GM10847 (cell line): ENCODE measurements around the gene R3HDM2.

Experiments
- POLR2A ChIP-seq: IDR thresholded peaks from 2 replicates; pipeline ENCODE4 v1.6.1; 2011; ENCODE audit not compliant: insufficient read length; ENCODE audit errors: extremely low read depth

Gene R3HDM2

DNA sequence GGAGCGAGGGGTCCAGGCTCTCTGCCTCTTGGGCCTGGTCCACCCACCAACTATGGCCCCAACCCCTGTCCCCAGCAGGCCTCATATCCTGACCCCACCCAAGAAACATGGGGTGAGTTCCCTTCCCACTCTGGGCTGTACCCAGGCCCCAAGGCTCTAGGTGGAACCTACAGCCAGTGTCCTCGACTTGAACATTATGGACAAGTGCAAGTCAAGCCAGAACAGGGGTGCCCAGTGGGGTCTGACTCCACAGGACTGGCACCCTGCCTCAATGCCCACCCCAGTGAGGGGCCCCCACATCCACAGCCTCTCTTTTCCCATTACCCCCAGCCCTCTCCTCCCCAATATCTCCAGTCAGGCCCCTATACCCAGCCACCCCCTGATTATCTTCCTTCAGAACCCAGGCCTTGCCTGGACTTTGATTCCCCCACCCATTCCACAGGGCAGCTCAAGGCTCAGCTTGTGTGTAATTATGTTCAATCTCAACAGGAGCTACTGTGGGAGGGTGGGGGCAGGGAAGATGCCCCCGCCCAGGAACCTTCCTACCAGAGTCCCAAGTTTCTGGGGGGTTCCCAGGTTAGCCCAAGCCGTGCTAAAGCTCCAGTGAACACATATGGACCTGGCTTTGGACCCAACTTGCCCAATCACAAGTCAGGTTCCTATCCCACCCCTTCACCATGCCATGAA, 40.3 kb upstream of the R3HDM2 start:
- TF ChIP-seq POLR2A = no peak

DNA sequence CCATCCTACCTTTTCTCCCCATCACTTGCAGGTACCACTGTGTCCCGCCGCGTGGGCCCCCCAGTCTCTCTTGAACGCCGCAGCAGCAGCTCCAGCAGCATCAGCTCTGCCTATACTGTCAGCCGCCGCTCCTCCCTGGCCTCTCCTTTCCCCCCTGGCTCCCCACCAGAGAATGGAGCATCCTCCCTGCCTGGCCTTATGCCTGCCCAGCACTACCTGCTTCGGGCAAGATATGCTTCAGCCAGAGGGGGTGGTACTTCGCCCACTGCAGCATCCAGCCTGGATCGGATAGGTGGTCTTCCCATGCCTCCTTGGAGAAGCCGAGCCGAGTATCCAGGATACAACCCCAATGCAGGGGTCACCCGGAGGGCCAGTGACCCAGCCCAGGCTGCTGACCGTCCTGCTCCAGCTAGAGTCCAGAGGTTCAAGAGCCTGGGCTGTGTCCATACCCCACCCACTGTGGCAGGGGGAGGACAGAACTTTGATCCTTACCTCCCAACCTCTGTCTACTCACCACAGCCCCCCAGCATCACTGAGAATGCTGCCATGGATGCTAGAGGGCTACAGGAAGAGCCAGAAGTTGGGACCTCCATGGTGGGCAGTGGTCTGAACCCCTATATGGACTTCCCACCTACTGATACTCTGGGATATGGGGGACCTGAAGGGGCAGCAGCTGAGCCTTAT, 39.6 kb upstream of the R3HDM2 start:
- TF ChIP-seq POLR2A = no peak

DNA sequence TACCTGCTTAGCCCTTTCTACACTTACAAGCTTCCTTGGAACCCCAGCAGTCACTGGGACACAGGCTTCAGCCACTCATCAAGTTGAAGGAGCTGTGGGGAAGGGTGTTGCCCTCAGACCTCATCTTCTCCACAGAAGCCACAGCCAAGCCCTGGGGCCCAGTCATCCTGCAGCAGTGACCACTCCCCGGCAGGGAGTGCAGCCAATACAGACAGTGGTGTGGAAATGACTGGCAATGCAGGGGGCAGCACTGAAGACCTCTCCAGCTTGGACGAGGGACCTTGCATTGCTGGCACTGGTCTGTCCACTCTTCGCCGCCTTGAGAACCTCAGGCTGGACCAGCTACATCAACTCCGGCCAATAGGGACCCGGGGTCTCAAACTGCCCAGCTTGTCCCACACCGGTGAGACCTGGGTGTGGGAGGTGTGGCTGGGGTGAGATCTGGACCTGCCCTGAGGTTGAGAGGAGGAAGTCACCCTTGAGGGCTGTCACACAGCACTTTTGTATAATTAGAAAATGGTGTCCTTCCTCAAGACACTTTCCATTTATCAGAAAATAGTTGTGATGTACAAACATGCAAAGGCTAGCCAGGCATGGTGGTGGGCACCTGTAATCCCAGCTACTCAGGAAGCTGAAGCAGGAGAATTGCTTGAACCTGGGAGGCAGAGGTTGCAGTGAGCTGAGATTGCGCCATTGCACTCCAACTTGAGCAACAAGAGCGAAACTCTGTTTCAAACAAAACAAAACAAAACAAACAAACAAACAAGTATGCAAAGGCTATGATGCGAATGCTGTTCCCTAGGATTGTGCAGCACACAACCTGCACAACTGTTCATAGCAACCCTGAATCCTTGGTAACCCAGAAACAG, 38.7 kb upstream of the R3HDM2 start:
- no peak for TF ChIP-seq POLR2A

DNA sequence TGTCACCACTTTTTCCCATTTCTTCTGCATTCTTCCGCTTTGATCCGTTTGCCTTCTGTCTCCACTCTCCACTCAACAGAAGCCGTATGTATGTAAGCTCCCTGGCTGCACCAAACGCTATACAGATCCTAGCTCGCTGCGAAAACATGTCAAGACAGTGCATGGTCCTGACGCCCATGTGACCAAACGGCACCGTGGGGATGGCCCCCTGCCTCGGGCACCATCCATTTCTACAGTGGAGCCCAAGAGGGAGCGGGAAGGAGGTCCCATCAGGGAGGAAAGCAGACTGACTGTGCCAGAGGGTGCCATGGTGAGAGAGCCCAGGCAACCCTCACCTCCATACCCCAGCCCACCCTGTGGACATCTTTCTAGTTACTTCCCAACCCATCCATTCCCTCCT, 37.1 kb upstream of the R3HDM2 start:
- TF ChIP-seq POLR2A = no peak

DNA sequence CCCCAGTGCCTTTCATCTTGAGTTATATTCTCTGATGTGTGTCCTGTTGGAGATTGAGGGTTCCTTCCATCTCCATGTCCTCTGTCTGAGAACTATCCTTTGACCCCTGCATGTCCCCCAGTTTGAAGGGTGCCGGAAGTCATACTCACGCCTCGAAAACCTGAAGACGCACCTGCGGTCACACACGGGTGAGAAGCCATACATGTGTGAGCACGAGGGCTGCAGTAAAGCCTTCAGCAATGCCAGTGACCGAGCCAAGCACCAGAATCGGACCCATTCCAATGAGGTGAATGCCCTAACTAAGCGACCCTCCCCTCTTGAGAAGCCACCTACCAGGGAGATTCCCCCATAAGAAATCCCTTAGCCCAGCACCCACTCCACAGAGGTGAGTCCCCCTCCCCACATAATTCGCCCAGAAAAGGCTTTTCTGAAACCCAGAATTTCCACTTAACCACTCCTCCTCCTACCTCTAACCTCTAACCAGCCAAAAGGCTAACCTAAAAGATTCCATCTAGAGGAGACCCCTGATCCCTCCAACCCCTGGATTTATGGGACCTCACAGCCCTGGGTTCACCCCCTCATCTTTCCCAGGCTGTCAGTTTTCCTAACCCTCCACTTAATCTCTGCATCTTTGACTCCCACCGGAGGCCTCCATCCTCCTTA, 36.5 kb upstream of the R3HDM2 start:
- no peak for TF ChIP-seq POLR2A

DNA sequence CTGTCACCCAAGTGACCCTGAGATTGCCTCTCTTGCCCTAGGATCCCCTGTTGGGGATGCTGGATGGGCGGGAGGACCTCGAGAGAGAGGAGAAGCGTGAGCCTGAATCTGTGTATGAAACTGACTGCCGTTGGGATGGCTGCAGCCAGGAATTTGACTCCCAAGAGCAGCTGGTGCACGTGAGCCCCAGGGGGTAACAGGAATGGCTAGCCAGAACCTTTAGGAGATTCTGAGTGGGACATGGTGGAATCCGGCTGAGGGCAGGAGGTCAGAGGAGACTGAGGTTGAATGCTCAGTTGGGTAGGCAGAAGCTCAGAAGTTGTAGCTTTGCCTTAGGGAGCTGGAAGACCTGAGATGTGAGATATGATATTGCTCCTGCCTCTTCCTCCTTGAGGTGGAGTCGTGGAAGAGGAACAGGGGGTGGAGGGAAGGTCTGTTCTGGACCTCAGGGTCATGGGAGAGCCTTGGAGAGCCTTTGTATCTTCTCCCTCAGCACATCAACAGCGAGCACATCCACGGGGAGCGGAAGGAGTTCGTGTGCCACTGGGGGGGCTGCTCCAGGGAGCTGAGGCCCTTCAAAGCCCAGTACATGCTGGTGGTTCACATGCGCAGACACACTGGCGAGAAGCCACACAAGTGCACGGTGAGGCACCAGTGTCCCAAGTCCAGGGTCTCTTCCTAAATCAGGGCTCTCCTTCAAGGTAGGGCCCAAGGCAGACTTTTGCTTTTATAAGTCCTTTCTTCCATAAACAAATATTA, 35.1 kb upstream of the R3HDM2 start:
- TF ChIP-seq POLR2A = no peak

DNA sequence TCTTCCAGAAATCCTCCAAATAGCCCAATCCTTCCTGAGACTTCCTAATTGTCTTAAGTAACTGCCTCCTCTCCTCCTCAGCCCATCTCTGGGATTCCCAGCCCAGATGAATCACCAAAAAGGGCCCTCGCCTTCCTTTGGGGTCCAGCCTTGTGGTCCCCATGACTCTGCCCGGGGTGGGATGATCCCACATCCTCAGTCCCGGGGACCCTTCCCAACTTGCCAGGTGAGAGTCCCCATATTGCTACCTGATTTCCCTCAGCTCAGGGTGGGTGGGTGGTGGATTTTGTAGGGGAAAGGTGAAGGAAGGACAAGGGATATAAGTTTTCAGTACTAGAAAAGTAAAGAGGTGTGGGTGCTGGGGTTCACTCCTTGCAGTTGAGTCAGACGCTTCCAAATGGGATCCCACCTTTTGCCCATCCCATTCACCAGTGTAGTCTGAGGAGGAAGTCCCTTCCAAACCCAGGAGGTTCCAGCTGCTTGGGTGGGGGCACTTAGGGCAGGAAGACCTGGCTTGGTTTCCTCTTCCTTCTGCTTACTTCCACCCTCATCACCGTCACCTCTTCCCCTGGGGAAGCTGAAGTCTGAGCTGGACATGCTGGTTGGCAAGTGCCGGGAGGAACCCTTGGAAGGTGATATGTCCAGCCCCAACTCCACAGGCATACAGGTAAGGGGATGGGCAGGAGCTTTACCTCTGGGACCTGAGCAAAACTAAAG, 34.3 kb upstream of the R3HDM2 start:
- TF ChIP-seq POLR2A = no peak

DNA sequence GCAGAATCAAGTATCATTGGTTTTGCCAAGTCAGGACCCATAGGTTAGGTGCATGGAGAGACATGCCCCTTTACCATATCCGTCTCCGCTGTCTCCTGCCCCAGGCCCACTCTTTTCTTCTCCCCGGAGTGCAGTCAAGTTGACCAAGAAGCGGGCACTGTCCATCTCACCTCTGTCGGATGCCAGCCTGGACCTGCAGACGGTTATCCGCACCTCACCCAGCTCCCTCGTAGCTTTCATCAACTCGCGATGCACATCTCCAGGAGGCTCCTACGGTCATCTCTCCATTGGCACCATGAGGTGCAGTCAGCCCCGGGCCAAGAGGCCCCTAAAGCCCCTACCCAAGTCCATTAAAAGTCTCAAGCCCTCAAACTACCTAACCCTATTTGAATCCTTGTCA, 33.7 kb upstream of the R3HDM2 start:
- no peak for TF ChIP-seq POLR2A

DNA sequence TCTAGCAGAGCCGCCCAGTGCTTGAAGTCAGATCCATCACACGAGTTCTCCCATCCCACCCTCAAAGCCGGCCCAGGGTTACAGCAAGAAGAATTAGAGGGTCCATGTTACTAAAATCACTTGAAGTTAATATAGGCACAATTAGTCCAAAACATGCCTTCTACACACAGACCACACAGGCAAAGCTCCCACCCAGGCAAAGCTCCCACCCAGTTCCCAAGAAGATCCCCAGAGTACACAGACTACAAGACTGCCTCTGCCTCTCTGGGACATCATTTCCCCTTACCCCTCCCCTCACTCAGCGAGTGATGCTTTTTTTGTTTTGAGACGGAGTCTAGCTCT, 32.0 kb upstream of the R3HDM2 start:
- no peak for TF ChIP-seq POLR2A

DNA sequence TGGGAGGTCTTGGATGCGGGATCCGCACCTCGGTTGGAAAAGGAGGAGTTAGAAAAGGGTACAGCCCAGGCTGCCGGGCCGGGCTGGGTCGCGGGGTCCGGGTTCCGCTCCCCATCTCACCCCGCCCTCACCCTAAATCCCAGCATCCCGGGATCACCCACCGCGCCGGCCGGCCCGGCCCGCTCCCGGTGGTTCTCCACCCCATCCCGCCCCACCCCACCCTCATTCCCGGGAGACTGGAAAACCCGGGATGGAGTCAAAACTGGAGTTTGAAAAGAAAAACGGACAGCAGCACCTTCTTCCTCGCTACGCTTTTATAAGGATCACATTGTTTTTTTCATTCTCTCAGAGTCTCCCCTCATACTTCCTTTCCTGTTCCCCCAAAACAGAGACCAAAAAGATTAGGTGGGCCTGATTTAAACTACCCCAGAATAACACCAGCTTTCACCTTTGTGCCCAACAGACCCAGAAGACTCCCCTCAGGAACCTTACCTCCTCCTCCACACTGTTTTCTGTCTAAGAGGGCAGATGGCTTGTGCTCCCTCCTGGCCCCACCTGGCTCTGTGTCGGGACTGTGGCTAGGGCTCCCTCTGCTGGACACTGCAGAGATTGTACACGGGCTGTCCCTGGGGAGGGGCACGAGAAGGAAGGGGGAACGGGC, 31.5 kb upstream of the R3HDM2 start:
- TF ChIP-seq POLR2A = no peak

DNA sequence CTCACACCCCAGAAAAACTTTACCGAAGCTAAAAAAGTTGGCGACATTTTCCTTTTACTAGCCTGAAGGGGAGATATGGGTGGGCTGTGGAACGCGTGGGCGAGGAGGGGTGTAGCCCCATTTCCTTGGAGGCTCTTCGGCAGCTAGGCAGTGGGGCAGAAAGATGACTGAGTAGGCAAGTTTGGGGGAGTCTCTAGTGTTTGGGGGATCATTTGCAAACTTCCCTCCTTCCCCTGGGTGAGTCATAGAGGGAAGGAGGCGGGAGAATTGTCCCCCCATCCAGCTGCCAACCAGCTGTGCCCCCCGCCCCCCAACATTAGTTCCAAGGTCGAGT, 31.0 kb upstream of the R3HDM2 start:
- no peak for TF ChIP-seq POLR2A

DNA sequence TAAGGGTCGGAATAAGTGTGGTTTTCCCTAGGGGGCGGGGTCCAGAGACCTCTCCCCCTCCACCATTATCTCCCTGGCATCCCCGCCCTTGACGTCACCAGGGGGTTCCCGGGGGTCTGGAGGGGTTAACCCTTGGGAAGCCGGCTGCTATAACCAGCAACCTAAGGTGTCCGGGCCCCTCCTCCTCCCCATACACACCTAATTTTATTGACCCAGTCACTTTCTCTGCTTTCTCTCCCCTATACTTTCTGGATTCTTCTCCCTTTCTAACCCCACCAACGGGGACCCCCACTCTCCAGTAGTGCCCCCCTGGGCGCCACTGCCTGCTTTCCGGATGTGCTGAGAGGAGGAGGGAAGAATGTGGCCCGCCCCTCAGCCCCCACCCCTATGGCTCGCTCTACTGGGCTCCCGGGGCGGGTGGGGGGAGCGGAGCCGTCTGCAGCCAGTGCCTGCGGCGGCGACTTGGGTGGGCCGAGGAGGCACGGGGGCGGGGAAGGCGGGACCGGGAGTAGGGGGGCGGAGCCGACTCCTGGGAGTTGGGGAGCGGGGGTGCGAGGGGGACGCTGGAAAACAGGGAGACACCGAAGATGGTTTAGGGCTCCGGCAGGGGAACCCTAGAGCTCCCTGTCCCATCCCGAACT, 30.6 kb upstream of the R3HDM2 start:
- TF ChIP-seq POLR2A = no peak

DNA sequence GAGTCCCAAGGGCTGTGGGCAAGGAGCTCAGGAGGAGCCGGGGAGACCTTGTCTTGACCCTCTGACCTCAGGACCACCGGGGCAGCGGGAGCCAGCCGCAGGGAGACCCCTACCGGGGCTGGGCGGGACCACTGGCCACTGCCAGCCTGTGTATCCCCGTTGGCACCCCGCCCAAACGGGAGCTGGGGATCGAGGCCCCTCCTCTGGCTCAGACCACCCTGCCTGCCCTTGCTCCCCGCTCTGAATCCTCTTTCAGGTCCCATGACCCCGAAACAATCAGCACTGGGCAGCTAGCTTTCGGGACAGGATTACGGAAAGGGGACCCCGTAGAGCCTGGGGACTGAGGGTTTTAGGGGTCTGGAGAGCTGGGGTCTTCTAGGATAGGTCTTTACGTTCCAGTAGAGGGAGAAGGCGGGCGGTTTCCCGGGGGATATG, 30.0 kb upstream of the R3HDM2 start:
- TF ChIP-seq POLR2A = no peak

DNA sequence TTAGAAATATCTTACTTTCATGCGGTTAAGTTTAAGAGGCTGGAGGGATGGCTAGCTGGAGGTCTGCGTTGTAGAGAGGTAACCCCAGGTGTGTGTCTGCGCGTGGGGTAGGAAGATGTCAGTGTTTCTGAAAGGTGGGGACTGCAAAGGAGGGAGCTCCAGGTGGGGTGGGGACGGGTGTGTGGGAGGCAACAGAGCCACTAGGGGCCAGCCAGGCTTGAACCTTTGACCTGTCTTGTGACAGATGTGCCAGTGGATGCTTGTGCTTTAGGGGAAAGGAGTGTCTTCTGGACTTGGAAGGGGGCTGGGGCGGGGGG, 29.6 kb upstream of the R3HDM2 start:
- no peak for TF ChIP-seq POLR2A
